CD14-positive monocyte (primary cell): Measurements from ENCODE around the gene THSD7A. TPM values are rescaled to one million over a fixed set of nuclear protein-coding genes. Genes with fewer than 3 reads are reported as not detected.

ENCODE experiments used
- DNase-seq, 3 donors: peaks; one replicate each; pipeline ENCODE4 v3.0.0-alpha.2; 2011 to 2022
- H2AFZ ChIP-seq: 2 replicates; pipeline ENCODE4 v1.6.0; 2012; ENCODE audit warnings: mild to moderate bottlenecking, low read depth, low read length, inconsistent platforms; ENCODE audit not compliant: insufficient read depth, poor library complexity, severe bottlenecking
- H3K27ac ChIP-seq, 2 donors: 1 replicate in 1 of 2; 2 replicates in 1 of 2; pipeline ENCODE4 v1.5.1; 2012 to 2013; ENCODE audit warnings: low read length in 2 of 2, control low read depth in 1 of 2, inconsistent platforms in 1 of 2, low read depth in 1 of 2, mild to moderate bottlenecking in 1 of 2
- H3K27me3 ChIP-seq, 2 donors: one replicate each; pipeline versions ENCODE4 v1.6.0 to v1.6.1; 2011 to 2013; ENCODE audit warnings: low read length in 2 of 2; ENCODE audit not compliant: control insufficient read depth in 2 of 2, insufficient read depth in 2 of 2
- H3K36me3 ChIP-seq, 2 donors: replicated peaks in 1 of 2; 1 replicate in 1 of 2; 2 replicates in 1 of 2; pipeline versions ENCODE4 v1.5.1 to v1.6.1; 2012 to 2013; ENCODE audit warnings: low read length in 2 of 2, control low read depth in 1 of 2, inconsistent platforms in 1 of 2, mild to moderate bottlenecking in 1 of 2; ENCODE audit not compliant: insufficient read depth in 2 of 2, control insufficient read depth in 1 of 2
- H3K4me1 ChIP-seq, 2 donors: 1 replicate in 1 of 2; 2 replicates in 1 of 2; pipeline versions ENCODE4 v1.5.1 to v1.6.1; 2012 to 2013; ENCODE audit warnings: low read length in 2 of 2, control low read depth in 1 of 2, inconsistent platforms in 1 of 2, mild to moderate bottlenecking in 1 of 2, moderate library complexity in 1 of 2; ENCODE audit not compliant: insufficient read depth in 2 of 2, control insufficient read depth in 1 of 2
- H3K4me2 ChIP-seq: replicated peaks from 2 replicates; pipeline ENCODE3; 2012; ENCODE audit warnings: low read length, moderate library complexity, mild to moderate bottlenecking; ENCODE audit not compliant: poor library complexity, severe bottlenecking; ENCODE audit errors: extremely low read depth
- H3K4me3 ChIP-seq, 3 experiments: fragments of 200-600 bp in 1 of 3; sonication (generic) in 1 of 3; replicated peaks in 1 of 3; 1 replicate in 2 of 3; 2 replicates in 1 of 3; pipeline ENCODE4 v1.5.1; 2011 to 2013; ENCODE audit warnings: low read length in 3 of 3, mild to moderate bottlenecking in 3 of 3, control low read depth in 2 of 3, low read depth in 2 of 3, inconsistent platforms in 1 of 3, moderate library complexity in 1 of 3
- H3K79me2 ChIP-seq: 2 replicates; pipeline ENCODE4 v1.6.0; 2012; ENCODE audit warnings: mild to moderate bottlenecking, control low read depth, inconsistent platforms, low read length, moderate library complexity; ENCODE audit not compliant: insufficient read depth
- H3K9ac ChIP-seq: 2 replicates; pipeline ENCODE4 v1.6.0; 2017; ENCODE audit warnings: low read length, mild to moderate bottlenecking; ENCODE audit not compliant: insufficient read depth, poor library complexity, severe bottlenecking
- H3K9me3 ChIP-seq, 2 donors: replicated peaks in 1 of 2; 1 replicate in 1 of 2; 2 replicates in 1 of 2; pipeline versions ENCODE4 v1.5.1 to v1.6.1; 2012 to 2013; ENCODE audit warnings: low read length in 2 of 2, control low read depth in 1 of 2; ENCODE audit not compliant: control insufficient read depth in 1 of 2, insufficient read depth in 1 of 2
- H4K20me1 ChIP-seq: 2 replicates; pipeline ENCODE4 v1.6.0; 2012; ENCODE audit warnings: mild to moderate bottlenecking, low read length, control low read depth, moderate library complexity; ENCODE audit not compliant: insufficient read depth
- H3K27ac Mint-ChIP-seq, 7 donors: one replicate each; pipeline ENCODE4 v1.8.0; 2020; ENCODE audit warnings: mild to moderate bottlenecking in 7 of 7, mixed read lengths in 7 of 7, moderate library complexity in 6 of 7, inconsistent platforms in 2 of 7
- H3K27me3 Mint-ChIP-seq, 3 donors: one replicate each; pipeline ENCODE4 v1.8.0; 2021 to 2022; ENCODE audit warnings: low read depth in 3 of 3, mild to moderate bottlenecking in 3 of 3, mixed read lengths in 3 of 3, moderate library complexity in 3 of 3, inconsistent platforms in 1 of 3
- H3K36me3 Mint-ChIP-seq, 2 donors: one replicate each; pipeline ENCODE4 v1.8.0; 2020; ENCODE audit warnings: mixed read lengths in 2 of 2, inconsistent platforms in 1 of 2, mild to moderate bottlenecking in 1 of 2
- H3K4me1 Mint-ChIP-seq: one replicate; pipeline ENCODE4 v1.8.0; 2020; ENCODE audit warnings: mild to moderate bottlenecking, mixed read lengths
- H3K4me3 Mint-ChIP-seq, 2 donors: one replicate each; pipeline ENCODE4 v1.8.0; 2020; ENCODE audit warnings: mild to moderate bottlenecking in 2 of 2, mixed read lengths in 2 of 2, moderate library complexity in 1 of 2
- H3K9me3 Mint-ChIP-seq, 7 donors: one replicate each; pipeline ENCODE4 v1.8.0; 2020 to 2022; ENCODE audit warnings: mixed read lengths in 7 of 7, mild to moderate bottlenecking in 6 of 7, moderate library complexity in 6 of 7, inconsistent platforms in 2 of 7
- CTCF ChIP-seq: fragments of 200-600 bp; IDR thresholded peaks from one replicate; pipeline ENCODE4 v1.8.0; 2022; ENCODE audit warnings: antibody characterized with exemption, mild to moderate bottlenecking
- WGBS: methylation state at CpG from one replicate; pipeline ENCODE4 v1.1.5; 2013; ENCODE audit warnings: missing lambda C conversion rate; ENCODE audit not compliant: insufficient coverage; 5-methylcytosine and 5-hydroxymethylcytosine counted together
- intact Hi-C, 2 donors: fragments of 100-400 bp; cut with micrococcal nuclease; formaldehyde crosslinking; loops; one replicate each; pipeline versions ENCODE4 v1.15.0 to v1.15.1; 2023
- polyA plus RNA-seq, 3 donors: library from polyadenylated mRNA; depleted of rRNA in 1 of 3; unstranded in 2 of 3; stranded (reverse) in 1 of 3; fragments of 300-500 nt in 2 of 3; fragments of >200 nt in 1 of 3; fragmentation: Illumina TruSeq in 2 of 3; gene quantifications; 1 replicate in 2 of 3; 2 replicates in 1 of 3; pipeline ENCODE4 v1.2.3, GENCODE V29; 2012 to 2021

THSD7A gene
- polyA plus RNA-seq, 3 donors, result under 0.01 TPM; not detected in 2

- intact Hi-C loops, result no loop called here
- H3K4me3 Mint-ChIP-seq, result no peak overlapping the region
- WGBS, result 27% methylated on average over 4 of the region's 6 CpGs
Observed at GRCh38 chr7:11750191-11750590, 81.8 kb downstream of the THSD7A start.

DNA sequence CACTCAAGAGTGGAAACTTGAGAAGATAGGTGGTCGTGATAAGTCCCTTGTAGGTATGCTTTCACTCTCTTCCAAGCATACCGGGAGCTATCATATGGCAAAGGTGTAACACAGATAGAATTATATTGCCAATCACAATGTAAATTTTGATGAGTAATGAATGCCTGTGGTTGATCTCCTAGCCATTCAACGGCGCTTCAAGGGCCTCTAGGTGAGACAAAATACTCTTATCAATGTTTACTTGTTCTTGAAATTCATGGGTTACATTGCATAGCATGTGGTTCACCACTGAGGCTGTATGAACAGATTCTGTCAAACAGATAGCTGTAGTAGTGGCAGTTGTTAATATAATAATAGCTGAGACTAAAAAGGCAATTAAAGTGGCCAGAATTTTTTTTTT lies 82.4 kb downstream of the THSD7A start:
- H2AFZ ChIP-seq, result no peak overlapping the region
- no peak overlapping the region for H3K27ac ChIP-seq
- intact Hi-C loops, result no loop called here
- H3K27me3 ChIP-seq, result no peaks in the 10 kb centered on the region
- Mint-ChIP-seq H3K36me3 (no peaks in the 10 kb centered on the region), H3K9me3 (peaks cover 0 to 6% (median 1%) of the 10 kb centered on the region in 7 donors), H3K4me3 (no peak overlapping the region), H3K27ac (no peak overlapping the region), H3K4me1 (no peaks in the 10 kb centered on the region), H3K27me3 (no peaks in the 10 kb centered on the region)
- no peaks in the 10 kb centered on the region for H3K4me1 ChIP-seq
- WGBS, result no CpG with 5 or more reads among the region's 4 CpGs
- no peak overlapping the region for H3K4me3 ChIP-seq
- H3K9ac ChIP-seq, result no peak overlapping the region
- H4K20me1 ChIP-seq, result no peaks in the 10 kb centered on the region
- no peak for DNase-seq
- TF ChIP-seq CTCF, result no peak
- no peak overlapping the region for H3K4me2 ChIP-seq
- H3K9me3 ChIP-seq, result no peaks in the 10 kb centered on the region
- no peaks in the 10 kb centered on the region for H3K79me2 ChIP-seq
- H3K36me3 ChIP-seq, result no peaks in the 10 kb centered on the region

More at GRCh38 chr7:11750191-11750590, 81.8 kb downstream of the THSD7A start:
- Mint-ChIP-seq H3K9me3 (peaks cover 0 to 4% (median 1%) of the 10 kb centered on the region in 7 donors), H3K27me3 (no peaks in the 10 kb centered on the region), H3K27ac (no peak overlapping the region), H3K4me1 (no peaks in the 10 kb centered on the region), H3K36me3 (no peaks in the 10 kb centered on the region)
- TF ChIP-seq CTCF, result no peak
- no peak overlapping the region for H3K4me3 ChIP-seq
- no peak overlapping the region for H2AFZ ChIP-seq
- no peaks in the 10 kb centered on the region for H3K79me2 ChIP-seq
- H3K9me3 ChIP-seq, result no peaks in the 10 kb centered on the region
- H3K4me1 ChIP-seq, result no peaks in the 10 kb centered on the region
- H3K27ac ChIP-seq, result no peak overlapping the region
- no peak overlapping the region for H3K4me2 ChIP-seq
- no peak overlapping the region for H3K9ac ChIP-seq
- no peak for DNase-seq
- no peaks in the 10 kb centered on the region for H3K27me3 ChIP-seq
- H4K20me1 ChIP-seq, result no peaks in the 10 kb centered on the region
- H3K36me3 ChIP-seq, result no peaks in the 10 kb centered on the region
